IMR-90 (cell line): Measurements from ENCODE around the gene KCNN4. TPM values are rescaled to one million over a fixed set of nuclear protein-coding genes. Genes with fewer than 3 reads are reported as not detected.

Experiments
- ATAC-seq: fragments of 200-7000 bp; cut with Tn5 transposase; 2 replicates; pipeline ENCODE4 v1.9.1; 2020; ENCODE audit warnings: low read depth, mild to moderate bottlenecking, moderate library complexity
- BruUV-seq: library from RNA; stranded (reverse); fragments of 400-500 nt; replicated peaks from 2 replicates; lab custom pipeline; 2021; lab: Mats Ljungman, UMichigan
- CTCF ChIA-PET: fragments of 300-600 bp; formaldehyde crosslinking; extraction: SDS; loops from one replicate; lab custom pipeline; 2021; ENCODE audit warnings: antibody characterized with exemption; lab: Yijun Ruan, JAX
- POLR2A ChIA-PET: fragments of 300-600 bp; sonication (Branson Sonifier 250); formaldehyde crosslinking; loops from one replicate; lab custom pipeline; 2022; ENCODE audit warnings: antibody characterized with exemption; ENCODE audit not compliant: unreplicated experiment; lab: Charles Lee
- DNase-seq: peaks from one replicate; pipeline ENCODE4 v3.0.0; 2013
- H2AFZ ChIP-seq: replicated peaks from 2 replicates; pipeline ENCODE3; 2013; ENCODE audit warnings: low read length, mild to moderate bottlenecking; ENCODE audit not compliant: poor library complexity
- H2AK5ac ChIP-seq: 2 replicates; pipeline ENCODE4 v1.6.1; 2013; ENCODE audit warnings: low read depth, low read length, inconsistent platforms
- H2AK9ac ChIP-seq: replicated peaks from 2 replicates; pipeline ENCODE3; 2013; ENCODE audit warnings: mild to moderate bottlenecking, low read depth, low read length, moderate library complexity; ENCODE audit not compliant: poor library complexity
- H2BK120ac ChIP-seq: 2 replicates; pipeline ENCODE4 v1.6.1; 2013; ENCODE audit warnings: low read depth, low read length, inconsistent platforms
- H2BK15ac ChIP-seq: 3 replicates; pipeline ENCODE4 v1.6.1; 2013; ENCODE audit warnings: low read depth, low read length, inconsistent platforms
- H2BK20ac ChIP-seq: 2 replicates; pipeline ENCODE4 v1.6.1; 2013; ENCODE audit warnings: low read depth, mild to moderate bottlenecking, inconsistent platforms, low read length, moderate library complexity
- H2BK5ac ChIP-seq: 2 replicates; pipeline ENCODE4 v1.6.1; 2013; ENCODE audit warnings: mild to moderate bottlenecking, low read depth, low read length, inconsistent platforms; ENCODE audit not compliant: poor library complexity, severe bottlenecking
- H3K14ac ChIP-seq: replicated peaks from 2 replicates; pipeline ENCODE4 v1.6.1; 2013; ENCODE audit warnings: low read depth, low read length, inconsistent platforms
- H3K18ac ChIP-seq: 2 replicates; pipeline ENCODE4 v1.6.1; 2013; ENCODE audit warnings: low read depth, low read length, control low read depth
- H3K23ac ChIP-seq: 2 replicates; pipeline ENCODE4 v1.6.1; 2013; ENCODE audit warnings: low read depth, low read length, inconsistent platforms
- H3K27ac ChIP-seq: 2 replicates; pipeline ENCODE4 v1.5.1; 2013; ENCODE audit warnings: mild to moderate bottlenecking, control low read depth, low read length; ENCODE audit not compliant: insufficient read depth
- H3K27me3 ChIP-seq: 2 replicates; pipeline ENCODE4 v1.6.1; 2013; ENCODE audit warnings: low read length; ENCODE audit not compliant: control insufficient read depth, insufficient read depth
- H3K36me3 ChIP-seq: 2 replicates; pipeline ENCODE4 v1.6.1; 2013; ENCODE audit warnings: low read length, mixed read lengths; ENCODE audit not compliant: control insufficient read depth, insufficient read depth
- H3K4ac ChIP-seq: 2 replicates; pipeline ENCODE4 v1.6.1; 2013; ENCODE audit warnings: low read depth, low read length, inconsistent platforms
- H3K4me1 ChIP-seq: 2 replicates; pipeline ENCODE4 v1.6.1; 2013; ENCODE audit warnings: low read length, mixed read lengths; ENCODE audit not compliant: control insufficient read depth, insufficient read depth
- H3K4me2 ChIP-seq: 2 replicates; pipeline ENCODE4 v1.6.1; 2013; ENCODE audit warnings: low read depth, mild to moderate bottlenecking, control low read depth, low read length, moderate library complexity
- H3K4me3 ChIP-seq: 2 replicates; pipeline ENCODE4 v1.5.1; 2013; ENCODE audit warnings: low read depth, mild to moderate bottlenecking, control low read depth, low read length, moderate library complexity; ENCODE audit not compliant: insufficient read depth
- H3K56ac ChIP-seq: 2 replicates; pipeline ENCODE4 v1.6.1; 2013; ENCODE audit warnings: low read length, inconsistent platforms; ENCODE audit not compliant: insufficient read depth; ENCODE audit errors: extremely low read depth
- H3K79me1 ChIP-seq, 2 experiments: 2 replicates each; pipeline ENCODE4 v1.6.1; 2013; ENCODE audit warnings: low read length in 2 of 2, inconsistent platforms in 1 of 2, low read depth in 1 of 2
- H3K9ac ChIP-seq: 2 replicates; pipeline ENCODE4 v1.6.1; 2013; ENCODE audit warnings: low read depth, low read length, control low read depth
- H3K9me1 ChIP-seq: 2 replicates; pipeline ENCODE4 v1.6.1; 2013; ENCODE audit warnings: low read length, inconsistent platforms; ENCODE audit not compliant: insufficient read depth
- H3K9me3 ChIP-seq: 2 replicates; pipeline ENCODE4 v1.6.1; 2013; ENCODE audit warnings: low read length; ENCODE audit not compliant: control insufficient read depth, insufficient read depth
- H4K20me1 ChIP-seq: 2 replicates; pipeline ENCODE4 v1.6.1; 2013; ENCODE audit warnings: low read length, inconsistent platforms; ENCODE audit not compliant: insufficient read depth
- H4K5ac ChIP-seq: 2 replicates; pipeline ENCODE4 v1.6.1; 2013; ENCODE audit warnings: mild to moderate bottlenecking, low read depth, low read length, control low read depth
- H4K8ac ChIP-seq, 2 experiments: 2 replicates each; pipeline ENCODE4 v1.6.1; 2013; ENCODE audit warnings: low read depth in 2 of 2, low read length in 2 of 2, control low read depth in 1 of 2, inconsistent platforms in 1 of 2
- H4K91ac ChIP-seq: 2 replicates; pipeline ENCODE4 v1.6.1; 2013; ENCODE audit warnings: low read depth, low read length, inconsistent platforms; ENCODE audit not compliant: insufficient read depth
- MAZ ChIP-seq: IDR thresholded peaks from 2 replicates; pipeline ENCODE4 v1.6.1; 2012; ENCODE audit warnings: low read depth, mild to moderate bottlenecking, low read length, improper control_type of control experiment, moderate library complexity, borderline replicate concordance
- RAD21 ChIP-seq: IDR thresholded peaks from 2 replicates; pipeline ENCODE4 v1.6.1; 2012; ENCODE audit warnings: low read length, improper control_type of control experiment
- dilution Hi-C: fragments of 300-500 bp; cut with HindIII; formaldehyde crosslinking; loops from one replicate; pipeline ENCODE4 v1.14.3; 2018; ENCODE audit warnings: low sequenced_read_pairs; ENCODE audit not compliant: unreplicated experiment
- in situ Hi-C: fragments of 300-500 bp; cut with MboI; formaldehyde crosslinking; loops from 3 replicates; pipeline ENCODE4 v1.14.3; 2019; ENCODE audit warnings: low sequenced_read_pairs, inconsistent platforms, mixed read lengths
- intact Hi-C: fragments of 100-400 bp; cut with micrococcal nuclease; formaldehyde crosslinking; loops from 2 replicates; pipeline ENCODE4 v1.10.0; 2022
- polyA plus RNA-seq, 3 experiments: library from polyadenylated mRNA; depleted of rRNA; stranded (reverse); fragments of >200 nt; gene quantifications; 2 replicates each; pipeline ENCODE4 v1.2.3, GENCODE V29; 2012; ENCODE audit warnings: low replicate concordance in 1 of 3
- total RNA-seq: library from RNA; depleted of rRNA; stranded (reverse); fragments of >200 nt; gene quantifications from 2 replicates; pipeline ENCODE4 v1.2.3, GENCODE V29; 2012

Gene KCNN4
- total and polyA plus RNA-seq, 2 of the 4 experiments (the other 2 are of a cell fraction), result 0.54 to 0.99 TPM

GRCh38 chr19:43735957-43736356 is 44.8 kb downstream of the KCNN4 start:
- ATAC-seq (peak; percentile 90), DNase-seq (peak; percentile 68)
- peak overlapping the region; percentile 29 for H3K4ac ChIP-seq
- H2BK5ac ChIP-seq, result peak overlapping the region; percentile 17
- no peak overlapping the region for H3K23ac ChIP-seq
- H3K36me3 ChIP-seq, result peaks cover 61% of the 10 kb centered on the region
- no peak overlapping the region for H2BK15ac ChIP-seq
- peak overlapping the region; percentile 43; the same call in 1 of the 2 replicates for H3K27ac ChIP-seq
- ChIA-PET POLR2A (interaction anchor here (0.9 kb wide), 1 partner anchor 91 kb away, joined by 3 read pairs; the partner anchor contains the start of gene ZNF283), CTCF (interaction anchor here (0.9 to 1.9 kb wide), 4 partner anchors 9 to 39 kb away, joined by 3 to 8 read pairs (median 3); no protein-coding TSS in a partner anchor)
- no peak overlapping the region for H4K8ac ChIP-seq
- no peak overlapping the region for H2BK20ac ChIP-seq
- peaks cover 3% of the 10 kb centered on the region; the same call in 1 of the 2 replicates for H3K9me1 ChIP-seq
- H3K14ac ChIP-seq, result no peak overlapping the region
- no peaks in the 10 kb centered on the region for H3K9me3 ChIP-seq
- H3K4me2 ChIP-seq, result no peak overlapping the region
- H2BK120ac ChIP-seq, result peak overlapping the region; percentile 39; the same call in 1 of the 2 replicates
- TSS peak; percentile 55 for BruUV-seq
- no peak for TF ChIP-seq MAZ
- TF ChIP-seq RAD21, result peak; percentile 22; the same call in 1 of the 2 replicates
- peak overlapping the region; percentile 45 for H4K91ac ChIP-seq
- H4K5ac ChIP-seq, result no peak overlapping the region
- intact Hi-C loops (loop anchor here (2.0 kb wide), 1 partner anchor 67 kb away; no protein-coding TSS in a partner anchor), in situ Hi-C loops (no loop called here), dilution Hi-C loops (no loop called here)
- H3K9ac ChIP-seq, result no peak overlapping the region
- H2AFZ ChIP-seq, result no peak overlapping the region
- no peak overlapping the region for H3K4me3 ChIP-seq
- H3K79me1 ChIP-seq, result 0 out of 4 replicates have a peak, but pooled peaks cover 0 to 7% of the 10 kb centered on the region in 2 experiments
- no peak overlapping the region for H2AK9ac ChIP-seq
- H3K18ac ChIP-seq, result no peak overlapping the region
- no peak overlapping the region for H2AK5ac ChIP-seq
- no peaks in the 10 kb centered on the region for H3K27me3 ChIP-seq
- H3K56ac ChIP-seq, result no peak overlapping the region
- peaks cover 8% of the 10 kb centered on the region; the same call in 1 of the 2 replicates for H3K4me1 ChIP-seq
- H4K20me1 ChIP-seq, result peaks cover 5% of the 10 kb centered on the region; the same call in 1 of the 2 replicates
